WTC11 (cell line): Measurements from ENCODE around the gene PACS1. TPM values are rescaled to one million over a fixed set of nuclear protein-coding genes. Genes with fewer than 3 reads are reported as not detected.

ENCODE experiments used
- ATAC-seq: fragments of 200-7000 bp; cut with Tn5 transposase; 2 replicates; pipeline ENCODE4 v1.10.0; 2021; ENCODE audit warnings: mild to moderate bottlenecking, moderate library complexity
- CTCF ChIA-PET: fragments of 300-600 bp; sonication (Branson Sonifier 250); formaldehyde crosslinking; loops from one replicate; lab custom pipeline; 2021; ENCODE audit warnings: antibody characterized with exemption; lab: Charles Lee
- POLR2A ChIA-PET: fragments of 350-600 bp; sonication (Branson Sonifier 250); formaldehyde crosslinking; loops from one replicate; lab custom pipeline; 2021; ENCODE audit warnings: antibody characterized with exemption; lab: Charles Lee
- DNase-seq: peaks from one replicate; pipeline ENCODE4 v3.0.0; 2021; ENCODE audit warnings: low spot score
- H3K27ac Mint-ChIP-seq: 2 replicates; pipeline ENCODE4 v1.8.0; 2021; ENCODE audit warnings: mixed read lengths
- H3K27me3 Mint-ChIP-seq: 2 replicates; pipeline ENCODE4 v1.8.0; 2021; ENCODE audit warnings: low read depth, mild to moderate bottlenecking, moderate library complexity, mixed read lengths
- H3K36me3 Mint-ChIP-seq: 2 replicates; pipeline ENCODE4 v1.8.0; 2021; ENCODE audit warnings: mixed read lengths
- H3K4me1 Mint-ChIP-seq: 2 replicates; pipeline ENCODE4 v1.8.0; 2022; ENCODE audit warnings: mixed read lengths
- H3K4me3 Mint-ChIP-seq: 2 replicates; pipeline ENCODE4 v1.8.0; 2021; ENCODE audit warnings: mild to moderate bottlenecking, moderate library complexity, mixed read lengths
- H3K9me3 Mint-ChIP-seq: 2 replicates; pipeline ENCODE4 v1.8.0; 2021; ENCODE audit warnings: mixed read lengths
- CREB1 ChIP-seq: sonication (generic); formaldehyde crosslinking; IDR thresholded peaks from 2 replicates; pipeline ENCODE4 v1.8.0; 2023; ENCODE audit warnings: mild to moderate bottlenecking, missing genetic modification reagents
- ELF4 ChIP-seq: sonication (generic); formaldehyde crosslinking; IDR thresholded peaks from 2 replicates; pipeline ENCODE4 v1.8.1; 2022; ENCODE audit warnings: low read depth, mild to moderate bottlenecking, moderate library complexity, missing genetic modification reagents
- EMX1 ChIP-seq: fragments of 250-450 bp; sonication (Bioruptor Pico); IDR thresholded peaks from 2 replicates; pipeline ENCODE4 v1.8.0; 2021; ENCODE audit warnings: mild to moderate bottlenecking
- ESRRA ChIP-seq: sonication (generic); formaldehyde crosslinking; IDR thresholded peaks from 2 replicates; pipeline ENCODE4 v1.8.1; 2022; ENCODE audit warnings: mild to moderate bottlenecking, missing genetic modification reagents, borderline replicate concordance
- JAZF1 ChIP-seq: fragments of 250-450 bp; sonication (Bioruptor Pico); IDR thresholded peaks from 2 replicates; pipeline ENCODE4 v1.9.0; 2021; ENCODE audit warnings: moderate library complexity, mild to moderate bottlenecking, inconsistent platforms
- OVOL2 ChIP-seq: fragments of 250-450 bp; sonication (Bioruptor Pico); IDR thresholded peaks from 2 replicates; pipeline ENCODE4 v1.9.0; 2021; ENCODE audit warnings: mild to moderate bottlenecking, borderline replicate concordance
- SMAD3 ChIP-seq: sonication (generic); formaldehyde crosslinking; IDR thresholded peaks from 2 replicates; pipeline ENCODE4 v1.8.0; 2022; ENCODE audit warnings: missing genetic modification reagents, mild to moderate bottlenecking, borderline replicate concordance
- ZNF317 ChIP-seq: sonication (generic); formaldehyde crosslinking; IDR thresholded peaks from 2 replicates; pipeline ENCODE4 v1.8.1; 2023; ENCODE audit warnings: low read depth, mild to moderate bottlenecking, moderate library complexity, missing genetic modification reagents, borderline replicate concordance
- total RNA-seq: library from RNA; stranded (reverse); gene quantifications from 3 replicates; pipeline ENCODE4 v1.2.3, GENCODE V29; 2021
- TF ChIP-seq, protein P1 (sequence below): sonication (generic); formaldehyde crosslinking; IDR thresholded peaks from 2 replicates; pipeline ENCODE4 v1.8.1; 2022; ENCODE audit warnings: low read depth, missing genetic modification reagents, borderline replicate concordance
- TF ChIP-seq, protein P2 (sequence below): sonication (generic); formaldehyde crosslinking; IDR thresholded peaks from 2 replicates; pipeline ENCODE4 v1.8.0; 2022; ENCODE audit warnings: mild to moderate bottlenecking, missing genetic modification reagents
- TF ChIP-seq, protein P3 (sequence below): sonication (generic); formaldehyde crosslinking; IDR thresholded peaks from 2 replicates; pipeline ENCODE4 v1.8.0; 2022; ENCODE audit warnings: mild to moderate bottlenecking, missing genetic modification reagents
- TF ChIP-seq, protein P4 (sequence below): sonication (generic); formaldehyde crosslinking; IDR thresholded peaks from 2 replicates; pipeline ENCODE4 v1.8.0; 2022; ENCODE audit warnings: mild to moderate bottlenecking, missing genetic modification reagents
- TF ChIP-seq, protein P5 (sequence below): sonication (generic); formaldehyde crosslinking; IDR thresholded peaks from 2 replicates; pipeline ENCODE4 v1.8.1; 2023; ENCODE audit warnings: mild to moderate bottlenecking, missing genetic modification reagents
- TF ChIP-seq, protein P6 (sequence below): fragments of 250-450 bp; sonication (Bioruptor Pico); IDR thresholded peaks from 2 replicates; pipeline ENCODE4 v1.9.0; 2021; ENCODE audit warnings: mild to moderate bottlenecking, borderline replicate concordance
- TF ChIP-seq, protein P7 (sequence below): sonication (generic); formaldehyde crosslinking; IDR thresholded peaks from 2 replicates; pipeline ENCODE4 v1.8.0; 2022; ENCODE audit warnings: mild to moderate bottlenecking, missing genetic modification reagents
- TF ChIP-seq, protein P8 (sequence below): sonication (generic); formaldehyde crosslinking; IDR thresholded peaks from 2 replicates; pipeline ENCODE4 v1.8.0; 2023; ENCODE audit warnings: missing genetic modification reagents

Gene PACS1
- total RNA-seq, 1 experiment from 2014 or later, result 34.8 TPM

DNA sequence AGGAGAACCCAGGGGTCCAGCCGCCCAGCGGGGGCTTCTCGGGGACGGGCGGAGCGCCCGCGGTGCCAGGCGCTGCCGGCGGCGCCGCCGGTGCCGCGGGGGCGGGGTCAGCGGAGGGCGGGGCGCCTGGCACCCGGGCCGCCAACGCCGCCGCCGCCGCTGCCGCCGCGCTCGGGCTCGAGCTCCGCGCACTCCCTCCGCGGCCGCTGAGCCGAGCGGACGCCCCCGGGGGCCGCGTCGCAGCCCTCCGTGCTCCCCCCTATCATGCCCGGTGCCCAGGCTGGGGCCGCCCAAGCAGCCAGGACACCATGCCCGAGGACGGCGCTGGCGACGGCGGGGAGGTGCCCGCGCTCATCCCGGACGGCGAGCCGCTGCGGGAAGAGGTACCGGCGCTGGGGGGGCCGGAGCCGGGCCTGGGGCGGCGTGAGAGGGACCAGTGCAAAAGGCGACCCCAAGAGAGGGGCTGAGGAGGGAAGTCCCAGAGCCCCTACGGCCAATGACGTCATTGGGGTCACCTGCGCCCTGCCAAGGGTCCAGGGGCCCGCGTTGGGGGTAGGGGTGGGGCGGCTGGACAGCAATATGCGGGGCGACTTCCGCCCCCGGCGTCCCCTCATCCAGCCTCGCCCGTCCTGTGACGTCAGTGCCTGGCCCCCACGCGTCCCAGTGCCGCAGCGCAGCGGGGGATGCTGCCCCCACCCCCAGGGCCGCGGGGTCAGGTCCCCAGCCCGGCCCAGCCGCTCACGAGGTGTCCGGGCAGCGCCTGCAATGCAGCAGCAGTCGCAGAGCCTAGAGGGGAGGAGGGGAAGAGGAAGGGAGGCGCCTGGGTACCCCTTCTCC is 221.9 kb downstream of the PACS1 start, which contains the start of gene TMEM151A:
Gene TMEM151A, plus strand, starts transcription at position 189 of the 837 bp plus-strand sequence. Its CDS starts 120 bp downstream, at position 309.
- ATAC-seq (no peak), DNase-seq (no peak)
- peak within 1 kb of the TSS; percentile 96 for H3K4me3 Mint-ChIP-seq
- no peak within 1 kb of the TSS for H3K27ac Mint-ChIP-seq
- H3K9me3 Mint-ChIP-seq, result no peaks in the 10 kb centered on the region
- CTCF ChIA-PET, result interaction anchor here (0.6 to 1.8 kb wide), 5 partner anchors 9 to 730 kb away, joined by 3 to 17 read pairs (median 5); partner anchors contain the start of gene CD248
- H3K4me1 Mint-ChIP-seq, result peaks cover 20% of the 10 kb centered on the region
- peaks cover 39% of the 10 kb centered on the region for H3K27me3 Mint-ChIP-seq
- POLR2A ChIA-PET, result interaction anchor here (0.7 to 1.4 kb wide), 2 partner anchors 11 to 21 kb away, joined by 3 to 4 read pairs; no protein-coding TSS in a partner anchor
- H3K36me3 Mint-ChIP-seq, result no peaks in the 10 kb centered on the region
- TF ChIP-seq, protein P1, sequence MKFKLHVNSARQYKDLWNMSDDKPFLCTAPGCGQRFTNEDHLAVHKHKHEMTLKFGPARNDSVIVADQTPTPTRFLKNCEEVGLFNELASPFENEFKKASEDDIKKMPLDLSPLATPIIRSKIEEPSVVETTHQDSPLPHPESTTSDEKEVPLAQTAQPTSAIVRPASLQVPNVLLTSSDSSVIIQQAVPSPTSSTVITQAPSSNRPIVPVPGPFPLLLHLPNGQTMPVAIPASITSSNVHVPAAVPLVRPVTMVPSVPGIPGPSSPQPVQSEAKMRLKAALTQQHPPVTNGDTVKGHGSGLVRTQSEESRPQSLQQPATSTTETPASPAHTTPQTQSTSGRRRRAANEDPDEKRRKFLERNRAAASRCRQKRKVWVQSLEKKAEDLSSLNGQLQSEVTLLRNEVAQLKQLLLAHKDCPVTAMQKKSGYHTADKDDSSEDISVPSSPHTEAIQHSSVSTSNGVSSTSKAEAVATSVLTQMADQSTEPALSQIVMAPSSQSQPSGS, result no peak
- TF ChIP-seq, protein P2, sequence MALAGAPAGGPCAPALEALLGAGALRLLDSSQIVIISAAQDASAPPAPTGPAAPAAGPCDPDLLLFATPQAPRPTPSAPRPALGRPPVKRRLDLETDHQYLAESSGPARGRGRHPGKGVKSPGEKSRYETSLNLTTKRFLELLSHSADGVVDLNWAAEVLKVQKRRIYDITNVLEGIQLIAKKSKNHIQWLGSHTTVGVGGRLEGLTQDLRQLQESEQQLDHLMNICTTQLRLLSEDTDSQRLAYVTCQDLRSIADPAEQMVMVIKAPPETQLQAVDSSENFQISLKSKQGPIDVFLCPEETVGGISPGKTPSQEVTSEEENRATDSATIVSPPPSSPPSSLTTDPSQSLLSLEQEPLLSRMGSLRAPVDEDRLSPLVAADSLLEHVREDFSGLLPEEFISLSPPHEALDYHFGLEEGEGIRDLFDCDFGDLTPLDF (CRISPR knock-in tag), result no peak
- no peak for TF ChIP-seq ESRRA (CRISPR knock-in tag)
- TF ChIP-seq, protein P3, sequence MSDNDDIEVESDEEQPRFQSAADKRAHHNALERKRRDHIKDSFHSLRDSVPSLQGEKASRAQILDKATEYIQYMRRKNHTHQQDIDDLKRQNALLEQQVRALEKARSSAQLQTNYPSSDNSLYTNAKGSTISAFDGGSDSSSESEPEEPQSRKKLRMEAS, result no peak
- no peak for TF ChIP-seq ELF4 (CRISPR knock-in tag)
- TF ChIP-seq ZNF317 (CRISPR knock-in tag), result no peak
- TF ChIP-seq, protein P4, sequence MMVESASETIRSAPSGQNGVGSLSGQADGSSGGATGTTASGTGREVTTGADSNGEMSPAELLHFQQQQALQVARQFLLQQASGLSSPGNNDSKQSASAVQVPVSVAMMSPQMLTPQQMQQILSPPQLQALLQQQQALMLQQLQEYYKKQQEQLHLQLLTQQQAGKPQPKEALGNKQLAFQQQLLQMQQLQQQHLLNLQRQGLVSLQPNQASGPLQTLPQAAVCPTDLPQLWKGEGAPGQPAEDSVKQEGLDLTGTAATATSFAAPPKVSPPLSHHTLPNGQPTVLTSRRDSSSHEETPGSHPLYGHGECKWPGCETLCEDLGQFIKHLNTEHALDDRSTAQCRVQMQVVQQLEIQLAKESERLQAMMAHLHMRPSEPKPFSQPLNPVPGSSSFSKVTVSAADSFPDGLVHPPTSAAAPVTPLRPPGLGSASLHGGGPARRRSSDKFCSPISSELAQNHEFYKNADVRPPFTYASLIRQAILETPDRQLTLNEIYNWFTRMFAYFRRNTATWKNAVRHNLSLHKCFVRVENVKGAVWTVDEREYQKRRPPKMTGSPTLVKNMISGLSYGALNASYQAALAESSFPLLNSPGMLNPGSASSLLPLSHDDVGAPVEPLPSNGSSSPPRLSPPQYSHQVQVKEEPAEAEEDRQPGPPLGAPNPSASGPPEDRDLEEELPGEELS (CRISPR knock-in tag), result no peak; the same call in 1 of the 2 replicates
- TF ChIP-seq EMX1 (CRISPR knock-in tag), result no peak
- TF ChIP-seq, protein P5, sequence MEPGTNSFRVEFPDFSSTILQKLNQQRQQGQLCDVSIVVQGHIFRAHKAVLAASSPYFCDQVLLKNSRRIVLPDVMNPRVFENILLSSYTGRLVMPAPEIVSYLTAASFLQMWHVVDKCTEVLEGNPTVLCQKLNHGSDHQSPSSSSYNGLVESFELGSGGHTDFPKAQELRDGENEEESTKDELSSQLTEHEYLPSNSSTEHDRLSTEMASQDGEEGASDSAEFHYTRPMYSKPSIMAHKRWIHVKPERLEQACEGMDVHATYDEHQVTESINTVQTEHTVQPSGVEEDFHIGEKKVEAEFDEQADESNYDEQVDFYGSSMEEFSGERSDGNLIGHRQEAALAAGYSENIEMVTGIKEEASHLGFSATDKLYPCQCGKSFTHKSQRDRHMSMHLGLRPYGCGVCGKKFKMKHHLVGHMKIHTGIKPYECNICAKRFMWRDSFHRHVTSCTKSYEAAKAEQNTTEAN (CRISPR knock-in tag), result no peak
- TF ChIP-seq, protein P6, sequence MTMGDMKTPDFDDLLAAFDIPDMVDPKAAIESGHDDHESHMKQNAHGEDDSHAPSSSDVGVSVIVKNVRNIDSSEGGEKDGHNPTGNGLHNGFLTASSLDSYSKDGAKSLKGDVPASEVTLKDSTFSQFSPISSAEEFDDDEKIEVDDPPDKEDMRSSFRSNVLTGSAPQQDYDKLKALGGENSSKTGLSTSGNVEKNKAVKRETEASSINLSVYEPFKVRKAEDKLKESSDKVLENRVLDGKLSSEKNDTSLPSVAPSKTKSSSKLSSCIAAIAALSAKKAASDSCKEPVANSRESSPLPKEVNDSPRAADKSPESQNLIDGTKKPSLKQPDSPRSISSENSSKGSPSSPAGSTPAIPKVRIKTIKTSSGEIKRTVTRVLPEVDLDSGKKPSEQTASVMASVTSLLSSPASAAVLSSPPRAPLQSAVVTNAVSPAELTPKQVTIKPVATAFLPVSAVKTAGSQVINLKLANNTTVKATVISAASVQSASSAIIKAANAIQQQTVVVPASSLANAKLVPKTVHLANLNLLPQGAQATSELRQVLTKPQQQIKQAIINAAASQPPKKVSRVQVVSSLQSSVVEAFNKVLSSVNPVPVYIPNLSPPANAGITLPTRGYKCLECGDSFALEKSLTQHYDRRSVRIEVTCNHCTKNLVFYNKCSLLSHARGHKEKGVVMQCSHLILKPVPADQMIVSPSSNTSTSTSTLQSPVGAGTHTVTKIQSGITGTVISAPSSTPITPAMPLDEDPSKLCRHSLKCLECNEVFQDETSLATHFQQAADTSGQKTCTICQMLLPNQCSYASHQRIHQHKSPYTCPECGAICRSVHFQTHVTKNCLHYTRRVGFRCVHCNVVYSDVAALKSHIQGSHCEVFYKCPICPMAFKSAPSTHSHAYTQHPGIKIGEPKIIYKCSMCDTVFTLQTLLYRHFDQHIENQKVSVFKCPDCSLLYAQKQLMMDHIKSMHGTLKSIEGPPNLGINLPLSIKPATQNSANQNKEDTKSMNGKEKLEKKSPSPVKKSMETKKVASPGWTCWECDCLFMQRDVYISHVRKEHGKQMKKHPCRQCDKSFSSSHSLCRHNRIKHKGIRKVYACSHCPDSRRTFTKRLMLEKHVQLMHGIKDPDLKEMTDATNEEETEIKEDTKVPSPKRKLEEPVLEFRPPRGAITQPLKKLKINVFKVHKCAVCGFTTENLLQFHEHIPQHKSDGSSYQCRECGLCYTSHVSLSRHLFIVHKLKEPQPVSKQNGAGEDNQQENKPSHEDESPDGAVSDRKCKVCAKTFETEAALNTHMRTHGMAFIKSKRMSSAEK (CRISPR knock-in tag), result no peak
- TF ChIP-seq, protein P7, sequence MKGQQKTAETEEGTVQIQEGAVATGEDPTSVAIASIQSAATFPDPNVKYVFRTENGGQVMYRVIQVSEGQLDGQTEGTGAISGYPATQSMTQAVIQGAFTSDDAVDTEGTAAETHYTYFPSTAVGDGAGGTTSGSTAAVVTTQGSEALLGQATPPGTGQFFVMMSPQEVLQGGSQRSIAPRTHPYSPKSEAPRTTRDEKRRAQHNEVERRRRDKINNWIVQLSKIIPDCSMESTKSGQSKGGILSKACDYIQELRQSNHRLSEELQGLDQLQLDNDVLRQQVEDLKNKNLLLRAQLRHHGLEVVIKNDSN (CRISPR knock-in tag), result no peak
- no peak for TF ChIP-seq CREB1 (CRISPR knock-in tag)
- no peak for TF ChIP-seq JAZF1 (CRISPR knock-in tag)
- TF ChIP-seq SMAD3 (CRISPR knock-in tag), result no peak
- TF ChIP-seq OVOL2 (CRISPR knock-in tag), result no peak
- TF ChIP-seq, protein P8, sequence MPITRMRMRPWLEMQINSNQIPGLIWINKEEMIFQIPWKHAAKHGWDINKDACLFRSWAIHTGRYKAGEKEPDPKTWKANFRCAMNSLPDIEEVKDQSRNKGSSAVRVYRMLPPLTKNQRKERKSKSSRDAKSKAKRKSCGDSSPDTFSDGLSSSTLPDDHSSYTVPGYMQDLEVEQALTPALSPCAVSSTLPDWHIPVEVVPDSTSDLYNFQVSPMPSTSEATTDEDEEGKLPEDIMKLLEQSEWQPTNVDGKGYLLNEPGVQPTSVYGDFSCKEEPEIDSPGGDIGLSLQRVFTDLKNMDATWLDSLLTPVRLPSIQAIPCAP (CRISPR knock-in tag), result no peak
- TF ChIP-seq, all 79 proteins: peak for 0
